Breast epithelium (tissue), 4 donors: ENCODE data around the gene CDH4. TPM values are rescaled to one million over a fixed set of nuclear protein-coding genes. Genes with fewer than 3 reads are reported as not detected.

ENCODE experiments used
- DNase-seq, 2 donors: peaks; one replicate each; pipeline ENCODE4 v3.0.0-alpha.2; 2019; ENCODE audit warnings: low spot score in 2 of 2
- H3K27ac ChIP-seq, 2 donors: fragments of 200-600 bp; sonication (generic) in 1 of 2; one replicate each; pipeline ENCODE4 v1.5.1; 2016 to 2019; ENCODE audit warnings: mild to moderate bottlenecking in 1 of 2
- H3K27me3 ChIP-seq, 2 donors: fragments of 200-600 bp; sonication (generic) in 1 of 2; one replicate each; pipeline versions ENCODE4 v1.5.1 to v1.6.0; 2017 to 2019; ENCODE audit warnings: control low read depth in 1 of 2, mild to moderate bottlenecking in 1 of 2
- H3K36me3 ChIP-seq: fragments of 200-600 bp; one replicate; pipeline ENCODE4 v1.5.1; 2019
- H3K4me1 ChIP-seq, 2 donors: fragments of 200-600 bp; sonication (generic); one replicate each; pipeline ENCODE4 v1.5.1; 2016 to 2019; ENCODE audit warnings: control low read depth in 1 of 2
- H3K4me3 ChIP-seq, 3 donors: fragments of 200-600 bp; sonication (generic); 1 replicate in 2 of 3; 2 replicates in 1 of 3; pipeline ENCODE4 v1.5.1; 2016 to 2019; ENCODE audit warnings: mild to moderate bottlenecking in 3 of 3, moderate library complexity in 2 of 3
- H3K9me3 ChIP-seq, 2 donors: fragments of 200-600 bp; sonication (generic) in 1 of 2; one replicate each; pipeline ENCODE4 v1.5.1; 2016 to 2019; ENCODE audit warnings: control low read depth in 1 of 2
- POLR2A ChIP-seq: fragments of 450-650 bp; IDR thresholded peaks from one replicate; pipeline ENCODE4 v1.6.1; 2016; ENCODE audit warnings: antibody characterized with exemption, mild to moderate bottlenecking, moderate library complexity
- POLR2AphosphoS5 ChIP-seq, 3 donors: sonication (generic); formaldehyde crosslinking; IDR thresholded peaks; one replicate each; pipeline ENCODE4 v1.6.1; 2017; ENCODE audit warnings: antibody characterized with exemption in 3 of 3
- intact Hi-C: fragments of 100-400 bp; cut with DNase I; formaldehyde crosslinking; loops from one replicate; pipeline ENCODE4 v1.15.1; 2023; ENCODE audit warnings: low total_unique reads
- total RNA-seq, 3 donors: library from RNA; depleted of rRNA; stranded (reverse); fragments of >200 nt; gene quantifications; one replicate each; pipeline ENCODE4 v1.1.0, GENCODE V29; 2016
- TF ChIP-seq, protein P1 (sequence below), 3 donors: fragments of 450-650 bp; IDR thresholded peaks; one replicate each; pipeline ENCODE4 v1.5.1; 2016 to 2017; ENCODE audit warnings: antibody characterized with exemption in 3 of 3, mild to moderate bottlenecking in 3 of 3, moderate library complexity in 3 of 3

Gene CDH4
- total RNA-seq, 3 donors from 2014 or later = under 0.01 TPM; not detected in 2

DNA sequence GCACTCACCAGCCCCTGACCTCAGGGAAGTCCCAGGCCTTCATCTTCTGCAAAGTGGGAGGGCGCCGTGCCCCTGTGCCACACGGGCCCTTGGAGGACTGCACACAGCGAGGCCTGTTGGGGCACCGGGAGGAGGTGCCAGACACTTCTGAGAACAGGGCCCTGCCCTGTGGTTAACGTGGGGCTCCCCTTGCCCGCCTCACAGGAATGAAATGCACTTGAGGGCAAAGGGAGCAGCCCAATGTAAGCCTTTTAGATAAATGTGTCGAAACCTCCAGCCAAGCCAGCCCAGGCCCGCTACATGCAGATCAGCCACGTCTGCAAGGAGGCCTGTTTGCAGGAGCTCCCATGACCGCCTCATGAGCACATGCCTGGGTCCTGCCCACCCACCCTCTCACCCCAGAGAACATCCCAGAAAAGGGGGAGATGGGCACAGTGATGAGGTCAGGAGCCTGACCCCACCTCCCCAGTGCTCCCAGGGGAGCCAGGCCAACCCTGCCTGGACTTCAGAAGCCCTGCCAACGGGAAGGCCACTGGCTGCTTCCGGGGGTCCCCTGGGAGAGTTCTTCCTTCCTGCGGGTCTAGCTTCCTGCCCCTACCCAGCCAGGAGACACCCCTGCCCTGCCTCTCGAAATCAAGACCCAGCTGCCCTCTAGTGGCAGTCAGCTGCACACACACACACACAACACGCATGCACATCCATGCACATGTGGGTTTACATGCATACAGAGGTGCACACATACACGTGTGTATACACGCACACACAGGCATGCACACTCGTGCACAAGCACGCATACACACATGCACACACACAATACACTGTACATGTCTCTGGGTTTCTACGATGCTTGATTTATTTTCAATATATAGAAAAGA, 634.9 kb downstream of the CDH4 start:
- DNase-seq = no peak
- peaks cover 0 to 46% of the 10 kb centered on the region in 2 donors for H3K27me3 ChIP-seq
- H3K4me3 ChIP-seq = no peak overlapping the region
- H3K9me3 ChIP-seq = peaks cover 0 to 5% of the 10 kb centered on the region in 2 donors
- no peaks in the 10 kb centered on the region for H3K36me3 ChIP-seq
- TF ChIP-seq POLR2A (no peak), POLR2AphosphoS5 (IDR thresholded peaks at IDR 0.05) (no peak)
- TF ChIP-seq, protein P1, sequence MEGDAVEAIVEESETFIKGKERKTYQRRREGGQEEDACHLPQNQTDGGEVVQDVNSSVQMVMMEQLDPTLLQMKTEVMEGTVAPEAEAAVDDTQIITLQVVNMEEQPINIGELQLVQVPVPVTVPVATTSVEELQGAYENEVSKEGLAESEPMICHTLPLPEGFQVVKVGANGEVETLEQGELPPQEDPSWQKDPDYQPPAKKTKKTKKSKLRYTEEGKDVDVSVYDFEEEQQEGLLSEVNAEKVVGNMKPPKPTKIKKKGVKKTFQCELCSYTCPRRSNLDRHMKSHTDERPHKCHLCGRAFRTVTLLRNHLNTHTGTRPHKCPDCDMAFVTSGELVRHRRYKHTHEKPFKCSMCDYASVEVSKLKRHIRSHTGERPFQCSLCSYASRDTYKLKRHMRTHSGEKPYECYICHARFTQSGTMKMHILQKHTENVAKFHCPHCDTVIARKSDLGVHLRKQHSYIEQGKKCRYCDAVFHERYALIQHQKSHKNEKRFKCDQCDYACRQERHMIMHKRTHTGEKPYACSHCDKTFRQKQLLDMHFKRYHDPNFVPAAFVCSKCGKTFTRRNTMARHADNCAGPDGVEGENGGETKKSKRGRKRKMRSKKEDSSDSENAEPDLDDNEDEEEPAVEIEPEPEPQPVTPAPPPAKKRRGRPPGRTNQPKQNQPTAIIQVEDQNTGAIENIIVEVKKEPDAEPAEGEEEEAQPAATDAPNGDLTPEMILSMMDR (IDR thresholded peaks at IDR 0.05) = peak in 2 of 3 donors; percentile 12 to 45
- no peaks in the 10 kb centered on the region for H3K4me1 ChIP-seq
- intact Hi-C loops = loop anchor here (5.0 kb wide), 1 partner anchor 1450 kb away; no protein-coding TSS in a partner anchor
- no peak overlapping the region for H3K27ac ChIP-seq

DNA sequence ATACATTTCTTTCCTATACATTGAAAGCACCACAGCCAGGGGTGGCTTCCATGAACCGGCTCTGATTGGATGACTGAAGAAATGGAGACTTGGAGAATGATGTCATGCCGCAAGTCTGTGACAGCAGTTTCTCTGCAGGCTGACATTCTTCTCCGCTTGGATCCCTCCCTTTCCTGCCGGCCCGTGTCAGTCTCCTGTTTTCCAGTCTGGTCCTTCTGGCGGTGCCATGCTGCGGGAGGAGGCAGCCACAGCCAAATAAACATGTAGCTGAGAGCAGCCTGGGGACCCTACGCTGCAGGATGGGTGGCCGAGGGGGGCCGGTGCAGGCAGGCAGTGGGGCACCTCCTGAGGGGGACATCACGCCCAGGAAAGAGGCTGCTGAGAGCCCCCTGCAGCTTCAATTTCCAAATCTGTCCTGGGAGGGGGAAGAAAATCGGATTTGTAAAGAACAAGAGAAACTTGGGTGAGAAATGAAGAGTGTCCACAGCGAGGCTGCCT, 635.6 kb downstream of the CDH4 start:
- Histone ChIP-seq H3K36me3 (no peaks in the 10 kb centered on the region), H3K9me3 (peaks cover 0 to 9% of the 10 kb centered on the region in 2 donors), H3K4me3 (no peak overlapping the region), H3K27me3 (peaks cover 0 to 41% of the 10 kb centered on the region in 2 donors), H3K27ac (no peak overlapping the region), H3K4me1 (no peaks in the 10 kb centered on the region)
- no peak for DNase-seq
- intact Hi-C loops = loop anchor here (5.0 kb wide), 1 partner anchor 1450 kb away; no protein-coding TSS in a partner anchor
- TF ChIP-seq, protein P1 (IDR thresholded peaks at IDR 0.05) = no peak
- TF ChIP-seq POLR2A (no peak), POLR2AphosphoS5 (IDR thresholded peaks at IDR 0.05) (no peak)

DNA sequence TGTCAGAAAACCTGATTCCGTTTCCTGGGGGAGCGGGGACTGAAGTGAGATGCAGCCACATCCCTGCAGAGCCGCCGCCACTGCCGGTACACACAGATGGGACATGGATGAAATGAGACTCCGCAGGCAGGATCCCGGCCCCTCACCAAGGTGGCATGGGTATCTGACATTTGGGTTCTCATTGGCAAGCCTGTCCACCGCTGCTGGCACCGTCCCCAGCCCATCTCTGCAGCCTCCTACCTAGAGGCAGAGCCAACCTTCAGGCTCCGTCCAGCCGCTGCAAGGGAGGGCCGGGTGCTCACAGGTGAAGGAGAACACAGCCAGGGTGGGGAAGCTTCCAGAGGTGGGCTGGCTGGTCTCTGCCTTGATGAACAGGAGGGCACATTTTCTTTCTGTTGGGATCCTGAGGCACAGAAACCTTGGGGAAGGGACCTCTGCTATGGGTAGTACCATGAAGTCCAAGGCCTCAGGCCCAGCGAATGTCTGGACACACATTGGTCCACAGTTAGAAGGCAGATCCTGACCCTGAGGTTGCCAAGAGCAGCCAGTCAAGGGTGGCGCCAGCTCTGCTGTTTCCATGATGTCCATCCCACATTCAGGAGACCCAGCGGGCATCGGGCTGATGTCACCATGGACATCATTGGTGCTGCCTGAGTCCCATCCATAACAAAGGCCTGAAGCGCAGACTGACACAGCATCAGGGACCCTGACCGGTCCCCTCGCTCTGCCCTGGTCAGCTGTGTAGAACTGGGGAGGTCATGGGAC, 636.2 kb downstream of the CDH4 start:
- peaks cover 0 to 9% of the 10 kb centered on the region in 2 donors for H3K9me3 ChIP-seq
- TF ChIP-seq, protein P1 (IDR thresholded peaks at IDR 0.05) = no peak
- TF ChIP-seq POLR2AphosphoS5 (IDR thresholded peaks at IDR 0.05) (no peak), POLR2A (no peak)
- H3K4me1 ChIP-seq = no peaks in the 10 kb centered on the region
- H3K27ac ChIP-seq = no peak overlapping the region
- no peak for DNase-seq
- intact Hi-C loops = loop anchor here (5.0 kb wide), 1 partner anchor 1451 kb away; no protein-coding TSS in a partner anchor
- H3K27me3 ChIP-seq = peaks cover 0 to 37% of the 10 kb centered on the region in 2 donors
- no peak overlapping the region for H3K4me3 ChIP-seq
- H3K36me3 ChIP-seq = no peaks in the 10 kb centered on the region

DNA sequence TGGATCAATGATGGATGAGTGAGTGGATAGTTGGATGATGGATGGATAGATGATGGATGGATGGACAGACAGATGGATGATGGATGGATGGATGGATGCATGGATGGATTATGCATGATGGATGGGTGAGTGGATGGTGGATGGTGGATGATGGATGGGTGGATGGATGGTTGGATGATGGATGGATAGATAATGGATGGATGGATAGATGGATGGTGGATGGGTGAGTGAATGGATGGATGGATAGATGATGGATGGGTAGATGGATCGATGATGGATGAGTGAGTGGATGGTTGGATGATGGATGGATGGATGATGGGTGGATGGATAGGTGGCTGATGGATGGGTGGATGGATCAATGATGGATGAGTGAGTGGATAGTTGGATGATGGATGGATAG, 637.6 kb downstream of the CDH4 start:
- DNase-seq = no peak
- no peak overlapping the region for H3K27ac ChIP-seq
- H3K27me3 ChIP-seq = peaks cover 0 to 23% of the 10 kb centered on the region in 2 donors
- no peak overlapping the region for H3K4me3 ChIP-seq
- TF ChIP-seq, protein P1 (IDR thresholded peaks at IDR 0.05) = no peak
- no peak for TF ChIP-seq POLR2A
- no peak for TF ChIP-seq POLR2AphosphoS5 (IDR thresholded peaks at IDR 0.05)
- intact Hi-C loops = loop anchor here (5.0 kb wide), 2 partner anchors 197 to 1452 kb away; no protein-coding TSS in a partner anchor
- peaks cover 0 to 9% of the 10 kb centered on the region in 2 donors for H3K9me3 ChIP-seq
- H3K36me3 ChIP-seq = no peaks in the 10 kb centered on the region
- no peaks in the 10 kb centered on the region for H3K4me1 ChIP-seq
